SK-MEL-5 (cell line): Measurements from ENCODE around the gene HCN3. TPM values are rescaled to one million over a fixed set of nuclear protein-coding genes. Genes with fewer than 3 reads are reported as not detected.
"Not testable (repeated sequence)": the region's sequence is repeated elsewhere in the genome, so short reads cannot be mapped to it uniquely, and the experiment has no call there.

Experiments used
- DNase-seq: peaks from one replicate; pipeline ENCODE4 v3.0.0-alpha.2; 2016; ENCODE audit warnings: low read depth, low spot score
- in situ Hi-C: cut with HindIII; loops from 2 replicates; pipeline ENCODE4 v1.10.0; 2016; ENCODE audit warnings: low sequenced_read_pairs, high pct_unique_total_duplicates, low pct_unique_long_range_greater_than_20kb
- total RNA-seq: library from RNA; depleted of rRNA; stranded (reverse); fragments of >200 nt; shearing (Covaris generic); gene quantifications from 2 replicates; pipeline ENCODE4 v1.2.3, GENCODE V29; 2014

Gene HCN3
- total RNA-seq, 1 experiment from 2014 or later, result 2.9 TPM

DNA sequence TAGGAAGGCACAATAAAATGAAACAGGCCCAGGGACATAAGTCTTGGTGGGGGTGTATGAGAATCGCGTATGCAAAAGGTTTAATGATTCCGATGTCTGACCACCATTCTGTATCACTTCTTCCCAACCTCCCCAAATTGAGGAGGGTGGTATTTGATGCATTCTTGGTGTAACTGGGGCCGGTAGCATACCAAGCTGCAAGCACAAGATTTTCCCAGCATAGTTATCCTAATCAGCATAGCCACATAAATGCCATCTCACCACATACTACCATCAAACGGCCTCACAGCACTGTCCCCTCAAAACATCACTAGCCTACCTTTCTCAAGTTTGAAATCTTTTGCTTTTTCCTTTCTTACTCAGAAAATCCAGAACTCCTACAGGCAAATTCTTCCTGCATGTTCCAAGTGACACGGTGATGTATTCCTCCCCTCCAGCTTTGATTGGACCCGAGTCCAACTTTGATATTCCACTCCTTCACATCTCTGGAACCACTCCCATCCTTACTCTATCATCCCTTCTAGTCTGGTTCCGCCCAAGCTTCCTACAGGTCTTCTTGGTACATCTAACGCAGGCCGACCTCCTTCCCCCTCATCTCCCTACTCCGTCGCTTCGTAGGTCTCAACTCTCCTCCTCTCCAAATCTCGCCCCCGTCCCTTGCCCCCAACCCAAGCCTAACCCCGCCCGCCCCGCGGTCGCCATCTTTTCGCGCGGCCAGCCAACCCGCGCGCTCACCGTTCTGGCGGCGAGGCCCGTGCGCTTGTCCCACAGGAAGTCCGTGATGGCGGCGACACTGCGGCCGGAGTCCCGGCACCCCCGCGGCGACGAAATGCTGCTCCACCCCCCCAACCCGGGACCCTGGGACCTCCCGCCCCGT lies 4.6 kb upstream of the HCN3 start:
- peak; percentile 58 for DNase-seq
- in situ Hi-C loops, result no loop called here

GRCh38 chr1:155273343-155274245 lies 3.7 kb upstream of the HCN3 start, which contains the start of gene CLK2:
Gene CLK2, minus strand, starts transcription at chr1:155273504. Its CDS starts 2,527 bp downstream, at chr1:155270977.
- in situ Hi-C loops, result no loop called here
- peak; percentile 98 for DNase-seq

GRCh38 chr1:155277902-155278688 lies 832 bp downstream of the HCN3 start:
- in situ Hi-C loops, result no loop called here

GRCh38 chr1:155278689-155279160 lies 1.5 kb downstream of the HCN3 start:
- DNase-seq, result no peak
- in situ Hi-C loops, result no loop called here

More at GRCh38 chr1:155277902-155278688, 832 bp downstream of the HCN3 start:
- peak; percentile 61 for DNase-seq

GRCh38 chr1:155279268-155279667 lies 2.0 kb downstream of the HCN3 start:
- in situ Hi-C loops, result no loop called here

DNA sequence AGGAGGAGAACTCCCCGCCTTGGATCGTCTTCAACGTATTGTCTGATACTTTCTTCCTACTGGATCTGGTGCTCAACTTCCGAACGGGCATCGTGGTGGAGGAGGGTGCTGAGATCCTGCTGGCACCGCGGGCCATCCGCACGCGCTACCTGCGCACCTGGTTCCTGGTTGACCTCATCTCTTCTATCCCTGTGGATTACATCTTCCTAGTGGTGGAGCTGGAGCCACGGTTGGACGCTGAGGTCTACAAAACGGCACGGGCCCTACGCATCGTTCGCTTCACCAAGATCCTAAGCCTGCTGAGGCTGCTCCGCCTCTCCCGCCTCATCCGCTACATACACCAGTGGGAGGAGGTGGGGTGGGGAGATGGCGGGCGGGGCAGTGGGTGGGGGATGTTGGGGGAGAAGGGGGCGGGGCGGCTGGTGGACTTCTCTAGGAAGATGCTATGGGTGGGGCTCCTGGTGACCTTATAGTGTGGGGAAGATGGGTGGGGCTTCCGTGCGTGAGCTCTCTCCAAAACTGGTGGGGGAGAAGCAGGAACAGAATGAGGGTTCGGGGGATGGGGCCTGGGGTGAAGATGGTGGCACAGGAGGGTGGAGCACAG lies 5.3 kb downstream of the HCN3 start:
- in situ Hi-C loops, result no loop called here
- no peak for DNase-seq

More at GRCh38 chr1:155279268-155279667, 2.0 kb downstream of the HCN3 start:
- no peak for DNase-seq

DNA sequence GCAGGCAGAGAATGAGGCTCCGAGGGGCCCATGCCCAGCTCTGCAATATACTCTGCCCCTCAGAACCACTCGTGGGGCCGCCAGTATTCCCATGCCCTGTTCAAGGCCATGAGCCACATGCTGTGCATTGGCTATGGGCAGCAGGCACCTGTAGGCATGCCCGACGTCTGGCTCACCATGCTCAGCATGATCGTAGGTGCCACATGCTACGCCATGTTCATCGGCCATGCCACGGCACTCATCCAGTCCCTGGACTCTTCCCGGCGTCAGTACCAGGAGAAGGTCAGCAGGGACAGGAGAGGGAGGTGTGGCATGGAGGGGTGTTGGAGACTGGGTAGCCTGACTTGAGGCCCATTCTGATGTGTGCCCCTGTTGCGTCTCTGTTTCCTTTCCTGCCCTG lies 7.2 kb downstream of the HCN3 start:
- DNase-seq, result no peak
- in situ Hi-C loops, result no loop called here

DNA sequence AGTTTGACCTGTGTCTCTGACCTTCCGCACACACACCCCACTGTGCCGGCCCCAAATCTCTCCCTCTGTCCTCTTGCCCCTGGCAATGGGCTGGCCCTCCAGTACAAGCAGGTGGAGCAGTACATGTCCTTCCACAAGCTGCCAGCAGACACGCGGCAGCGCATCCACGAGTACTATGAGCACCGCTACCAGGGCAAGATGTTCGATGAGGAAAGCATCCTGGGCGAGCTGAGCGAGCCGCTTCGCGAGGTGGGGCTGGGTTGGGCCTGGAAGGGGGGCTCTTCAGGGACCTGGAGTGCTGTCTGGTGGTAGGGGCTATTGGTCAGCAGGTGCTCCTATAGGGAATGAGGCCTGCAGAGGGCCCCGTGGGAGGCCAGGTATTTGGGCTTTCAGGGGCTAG lies 7.8 kb downstream of the HCN3 start:
- in situ Hi-C loops, result no loop called here

DNA sequence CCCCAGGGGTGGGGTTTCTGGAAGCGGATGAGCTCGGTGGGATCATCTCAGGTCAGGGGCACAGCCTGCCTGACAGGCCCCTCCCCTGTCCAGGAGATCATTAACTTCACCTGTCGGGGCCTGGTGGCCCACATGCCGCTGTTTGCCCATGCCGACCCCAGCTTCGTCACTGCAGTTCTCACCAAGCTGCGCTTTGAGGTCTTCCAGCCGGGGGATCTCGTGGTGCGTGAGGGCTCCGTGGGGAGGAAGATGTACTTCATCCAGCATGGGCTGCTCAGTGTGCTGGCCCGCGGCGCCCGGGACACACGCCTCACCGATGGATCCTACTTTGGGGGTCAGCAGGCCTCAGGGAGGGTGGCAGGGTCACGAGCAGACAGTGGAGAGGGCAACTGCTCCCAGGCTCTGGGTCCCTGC lies 8.4 kb downstream of the HCN3 start:
- DNase-seq, result no peak
- in situ Hi-C loops, result no loop called here

More for the DNA sequence above, 7.8 kb downstream of the HCN3 start:
- no peak for DNase-seq

DNA sequence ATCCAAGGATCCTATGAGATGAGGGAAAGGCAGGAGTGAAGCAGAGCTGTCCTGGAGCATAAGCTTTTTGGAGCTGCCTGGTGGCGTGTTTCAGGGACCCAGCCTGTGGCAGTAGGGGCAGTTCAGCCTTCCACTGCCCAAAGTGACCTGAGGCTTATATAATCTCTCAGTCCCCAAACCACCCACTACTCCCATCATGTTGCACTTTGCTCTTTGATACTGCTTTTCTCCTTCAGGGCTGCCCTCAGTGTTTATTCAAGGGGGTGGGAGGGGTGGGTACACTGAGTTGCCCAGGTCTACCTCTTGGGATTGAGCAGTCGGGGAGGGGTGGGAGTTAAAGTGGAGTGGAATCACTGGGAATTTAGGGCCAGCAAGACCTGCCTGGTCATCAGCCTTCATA lies 9.3 kb downstream of the HCN3 start:
- in situ Hi-C loops, result no loop called here
- DNase-seq, result no peak

DNA sequence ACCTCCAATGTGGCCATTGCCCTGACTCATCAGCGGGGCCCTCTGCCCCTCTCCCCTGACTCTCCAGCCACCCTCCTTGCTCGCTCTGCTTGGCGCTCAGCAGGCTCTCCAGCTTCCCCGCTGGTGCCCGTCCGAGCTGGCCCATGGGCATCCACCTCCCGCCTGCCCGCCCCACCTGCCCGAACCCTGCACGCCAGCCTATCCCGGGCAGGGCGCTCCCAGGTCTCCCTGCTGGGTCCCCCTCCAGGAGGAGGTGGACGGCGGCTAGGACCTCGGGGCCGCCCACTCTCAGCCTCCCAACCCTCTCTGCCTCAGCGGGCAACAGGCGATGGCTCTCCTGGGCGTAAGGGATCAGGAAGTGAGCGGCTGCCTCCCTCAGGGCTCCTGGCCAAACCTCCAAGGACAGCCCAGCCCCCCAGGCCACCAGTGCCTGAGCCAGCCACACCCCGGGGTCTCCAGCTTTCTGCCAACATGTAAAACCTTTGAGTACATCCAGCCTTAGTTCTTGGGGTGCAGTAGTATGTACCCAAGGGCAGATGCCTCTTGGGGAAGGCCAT lies 10.8 kb downstream of the HCN3 start:
- in situ Hi-C loops, result no loop called here
- DNase-seq, result no peak

DNA sequence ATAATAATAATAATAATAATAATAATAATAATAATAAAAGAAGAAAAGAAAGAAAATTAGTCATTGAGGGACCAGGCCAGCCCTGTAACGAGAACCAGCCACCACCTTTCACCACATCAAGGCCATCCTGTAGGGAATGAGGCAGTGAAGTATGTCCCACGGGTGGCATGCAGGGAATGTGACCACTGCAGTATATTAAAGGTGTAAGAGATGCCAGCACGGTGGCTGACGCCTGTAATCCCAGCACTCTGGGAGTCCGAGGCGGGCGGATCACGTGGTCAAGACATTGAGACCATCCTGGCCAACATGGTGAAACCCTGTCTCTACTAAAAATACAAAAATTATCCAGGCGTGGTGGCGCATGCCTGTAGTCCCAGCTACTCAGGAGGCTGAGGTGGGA lies 13.7 kb downstream of the HCN3 start:
- in situ Hi-C loops, DNase-seq: not testable (repeated sequence)

DNA sequence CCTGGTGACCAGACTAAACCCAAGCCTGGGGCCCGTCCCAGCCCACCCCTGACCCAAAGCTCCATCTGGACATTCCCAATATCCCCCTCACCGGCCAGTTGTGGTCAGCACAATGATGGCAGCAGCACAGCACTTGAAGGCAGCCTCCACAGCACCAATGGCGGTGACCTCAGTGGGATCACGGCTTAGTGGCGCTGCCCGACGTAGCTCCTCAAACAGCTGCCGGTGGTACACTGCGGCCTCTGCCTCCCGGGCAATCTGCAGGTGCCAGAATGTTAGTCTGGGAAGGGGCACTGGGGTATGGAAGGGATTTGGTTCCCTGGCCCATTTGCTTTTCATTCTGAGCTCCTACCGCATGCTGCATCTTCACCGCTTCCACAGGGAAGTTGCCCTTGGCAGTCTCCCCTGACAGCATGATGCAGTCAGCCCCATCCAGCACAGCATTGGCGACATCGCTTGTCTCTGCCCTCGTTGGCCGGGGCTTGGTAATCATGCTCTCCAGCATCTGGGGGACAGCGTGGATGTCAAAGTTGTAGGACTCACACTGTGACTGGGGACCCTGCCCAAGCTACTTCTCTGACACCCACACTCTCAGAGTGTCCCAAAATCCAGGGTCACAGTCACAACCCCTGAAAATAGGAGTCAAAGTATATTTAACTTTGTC lies 16.0 kb downstream of the HCN3 start:
- DNase-seq, result no peak
- in situ Hi-C loops, result no loop called here

- in situ Hi-C loops, result no loop called here
- no peak for DNase-seq
Observed at GRCh38 chr1:155294520-155295182, 17.4 kb downstream of the HCN3 start.

- in situ Hi-C loops, result no loop called here
- DNase-seq, result no peak
Observed at GRCh38 chr1:155295183-155295941, 18.1 kb downstream of the HCN3 start.
